Gastrocnemius medialis (tissue), 4 donors: ENCODE results near the gene PHF20. TPM values are rescaled to one million over a fixed set of nuclear protein-coding genes. Genes with fewer than 3 reads are reported as not detected.
"Not testable (repeated sequence)": the region's sequence is repeated elsewhere in the genome, so short reads cannot be mapped to it uniquely, and the experiment has no call there.

Experiments used
- ATAC-seq, 2 donors: fragments of 150-250 bp; one replicate each; pipeline ENCODE4 v1.9.1; 2016
- DNase-seq, 2 donors: peaks; one replicate each; pipeline ENCODE4 v3.0.0-alpha.2; 2019
- H3K27ac ChIP-seq, 4 donors: fragments of 200-600 bp; sonication (generic); 1 replicate in 1 of 4; 2 replicates in 3 of 4; pipeline ENCODE4 v1.5.1; 2016 to 2018; ENCODE audit warnings: mild to moderate bottlenecking in 2 of 4, moderate library complexity in 1 of 4
- H3K27me3 ChIP-seq, 3 donors: fragments of 200-600 bp; sonication (generic) in 2 of 3; 1 replicate in 1 of 3; 2 replicates in 2 of 3; pipeline versions ENCODE4 v1.5.1 to v1.6.0; 2016 to 2019; ENCODE audit warnings: mild to moderate bottlenecking in 1 of 3, moderate library complexity in 1 of 3
- H3K36me3 ChIP-seq, 2 donors: fragments of 200-600 bp; sonication (generic) in 1 of 2; one replicate each; pipeline ENCODE4 v1.5.1; 2017 to 2018
- H3K4me1 ChIP-seq, 2 donors: fragments of 200-600 bp; sonication (generic) in 1 of 2; one replicate each; pipeline ENCODE4 v1.5.1; 2016 to 2017; ENCODE audit warnings: mild to moderate bottlenecking in 2 of 2
- H3K4me3 ChIP-seq, 4 donors: fragments of 200-600 bp; sonication (generic) in 3 of 4; 1 replicate in 1 of 4; 2 replicates in 3 of 4; pipeline ENCODE4 v1.5.1; 2016 to 2019; ENCODE audit warnings: mild to moderate bottlenecking in 2 of 4
- H3K9me3 ChIP-seq, 3 donors: fragments of 200-600 bp; sonication (generic) in 2 of 3; 1 replicate in 1 of 3; 2 replicates in 2 of 3; pipeline ENCODE4 v1.5.1; 2016 to 2019
- CTCF ChIP-seq, 5 experiments: fragments of 450-650 bp in 3 of 5; fragments of 200-600 bp in 2 of 5; sonication (generic) in 2 of 5; IDR thresholded peaks in 4 of 5; conservative IDR thresholded peaks in 1 of 5; 1 replicate in 4 of 5; 2 replicates in 1 of 5; pipeline ENCODE4 v1.5.1; 2016 to 2019; ENCODE audit warnings: antibody characterized with exemption in 5 of 5, mild to moderate bottlenecking in 3 of 5, moderate library complexity in 3 of 5
- POLR2A ChIP-seq, 2 donors: fragments of 450-650 bp; IDR thresholded peaks; one replicate each; pipeline ENCODE4 v1.6.1; 2017; ENCODE audit warnings: antibody characterized with exemption in 2 of 2, mild to moderate bottlenecking in 2 of 2, moderate library complexity in 2 of 2
- in situ Hi-C, 4 donors: fragments of 200-750 bp; cut with MboI; loops; one replicate each; pipeline versions ENCODE4 v1.15.0 to v1.8.0; 2017; ENCODE audit warnings: low sequenced_read_pairs in 4 of 4
- intact Hi-C: fragments of 100-400 bp; cut with DNase I; formaldehyde crosslinking; loops from one replicate; pipeline ENCODE4 v1.15.1; 2023; ENCODE audit warnings: low total_unique reads
- total RNA-seq, 4 donors: library from RNA; depleted of rRNA; stranded (reverse); fragments of >200 nt; gene quantifications; one replicate each; pipeline versions ENCODE4 v1.1.0 to v1.2.3, GENCODE V29; 2016

The PHF20 gene
- total RNA-seq, 4 donors from 2014 or later = 72.6 to 91.9 (median 82.2) TPM

DNA sequence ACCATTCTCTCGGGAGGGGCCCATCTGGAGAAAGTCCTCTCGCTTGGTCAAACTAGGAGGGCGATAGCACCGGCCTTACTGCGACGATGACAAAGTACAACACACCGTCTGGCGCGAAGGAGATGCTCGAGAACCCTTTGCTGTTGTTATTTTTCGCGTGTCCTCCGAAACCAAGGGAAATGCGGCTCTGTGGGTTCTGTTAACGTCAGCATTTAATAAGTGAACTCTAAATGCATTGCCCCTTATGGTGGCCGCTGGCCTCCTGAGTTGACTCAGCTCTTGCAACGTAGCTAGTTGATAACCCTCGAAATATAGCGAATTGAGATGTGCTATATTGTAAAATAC lies 183.1 kb downstream of the PHF20 start:
- Histone ChIP-seq H3K36me3 (no peaks in the 10 kb centered on the region), H3K27me3 (no peaks in the 10 kb centered on the region), H3K9me3 (no peaks in the 10 kb centered on the region), H3K4me1 (peaks cover 22 to 27% of the 10 kb centered on the region in 2 donors), H3K27ac (peak overlapping the region; percentile 92 to 99 (median 96)), H3K4me3 (peak overlapping the region; percentile 91 to 98 (median 96))
- TF ChIP-seq CTCF (IDR thresholded peaks at IDR 0.05 in 4 of 5, conservative IDR thresholded peaks at IDR 0.05 in 1 of 5) (no peak), POLR2A (IDR thresholded peaks at IDR 0.05) (no peak)
- in situ Hi-C loops = no loop called here
- DNase-seq = no peak
- peak; percentile 7 to 8 for ATAC-seq
- intact Hi-C loops = loop anchor here (1.0 to 5.0 kb wide), 4 partner anchors 109 to 353 kb away; partner anchors contain the start of gene RBM39

GRCh38 chr20:35956616-35957015 lies 184.8 kb downstream of the PHF20 start:
- Histone ChIP-seq H3K27me3 (no peaks in the 10 kb centered on the region), H3K4me1 (peaks cover 22 to 27% of the 10 kb centered on the region in 2 donors), H3K27ac (no peak overlapping the region), H3K9me3 (no peaks in the 10 kb centered on the region), H3K36me3 (no peaks in the 10 kb centered on the region), H3K4me3 (no peak overlapping the region)
- in situ Hi-C loops (no loop called here), intact Hi-C loops (no loop called here)
- DNase-seq (no peak), ATAC-seq (no peak)
- TF ChIP-seq POLR2A (IDR thresholded peaks at IDR 0.05) = no peak
- TF ChIP-seq CTCF (IDR thresholded peaks at IDR 0.05 in 4 of 5, conservative IDR thresholded peaks at IDR 0.05 in 1 of 5) = no peak

- in situ Hi-C loops, H3K4me3 ChIP-seq, DNase-seq, H3K27ac ChIP-seq, intact Hi-C loops, H3K36me3 ChIP-seq, ATAC-seq, H3K9me3 ChIP-seq, H3K27me3 ChIP-seq: not testable (repeated sequence)
- H3K4me1 ChIP-seq = peaks cover 6 to 10% of the 10 kb centered on the region in 2 donors
These were observed 187.5 kb downstream of the PHF20 start for GRCh38 chr20:35959291-35959690.

- intact Hi-C loops = no loop called here
These were observed 192.1 kb downstream of the PHF20 start for GRCh38 chr20:35963878-35964277.

DNA sequence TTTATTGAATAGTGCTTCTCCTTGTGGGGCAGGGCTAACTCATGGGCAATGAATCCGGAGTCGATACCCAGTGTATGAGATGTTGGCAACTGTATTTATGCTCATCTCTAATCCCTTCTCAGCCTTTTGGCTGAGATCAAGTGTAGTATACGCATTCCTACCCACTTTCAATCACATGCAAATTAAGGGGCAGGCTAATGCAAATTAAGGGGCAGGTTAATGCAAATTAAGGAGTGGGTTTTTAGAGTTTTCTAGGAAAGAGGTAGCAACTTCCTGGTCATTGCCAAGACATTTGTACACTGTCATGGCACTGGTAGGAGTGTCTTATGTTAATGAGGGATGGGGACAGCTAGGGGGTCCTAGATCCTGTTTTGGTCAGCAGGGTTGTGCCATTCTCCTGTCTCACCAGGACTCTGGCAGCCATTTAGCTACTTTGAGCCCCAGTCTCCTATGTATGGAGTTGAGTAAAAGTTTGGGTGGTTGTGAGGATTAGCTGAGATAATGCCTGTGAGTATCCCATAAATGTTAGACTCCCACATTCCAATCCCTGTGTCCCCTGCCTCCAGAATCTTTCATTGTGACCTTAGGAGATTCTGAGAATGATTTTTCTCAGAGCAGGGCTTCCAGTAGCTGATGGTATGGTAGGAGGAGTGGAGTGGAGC lies 196.3 kb downstream of the PHF20 start, which contains the start of gene CNBD2:
TSS of gene CNBD2 (plus strand) at position 612 of the 662 bp plus-strand sequence. CDS start 173 bp downstream, outside the sequence.
- H3K4me3 ChIP-seq = no peak within 1 kb of the TSS
- H3K4me1 ChIP-seq = no peaks in the 10 kb centered on the region
- H3K36me3 ChIP-seq = no peaks in the 10 kb centered on the region
- no peak for TF ChIP-seq CTCF (IDR thresholded peaks at IDR 0.05 in 4 of 5, conservative IDR thresholded peaks at IDR 0.05 in 1 of 5)
- no peak for TF ChIP-seq POLR2A (IDR thresholded peaks at IDR 0.05)
- ATAC-seq = no peak
- H3K27ac ChIP-seq = no peak within 1 kb of the TSS
- no peaks in the 10 kb centered on the region for H3K27me3 ChIP-seq
- no peaks in the 10 kb centered on the region for H3K9me3 ChIP-seq
- in situ Hi-C loops = no loop called here
- no peak for DNase-seq
- intact Hi-C loops = no loop called here

More at GRCh38 chr20:35963878-35964277, 192.1 kb downstream of the PHF20 start:
- Histone ChIP-seq H3K27ac (no peak overlapping the region), H3K27me3 (no peaks in the 10 kb centered on the region), H3K4me3 (no peak overlapping the region), H3K9me3 (no peaks in the 10 kb centered on the region), H3K4me1 (no peaks in the 10 kb centered on the region), H3K36me3 (no peaks in the 10 kb centered on the region)
- DNase-seq (no peak), ATAC-seq (no peak)
- no peak for TF ChIP-seq CTCF (IDR thresholded peaks at IDR 0.05 in 4 of 5, conservative IDR thresholded peaks at IDR 0.05 in 1 of 5)
- TF ChIP-seq POLR2A (IDR thresholded peaks at IDR 0.05) = no peak
- in situ Hi-C loops = no loop called here
